SU-DHL-6 (cell line): ENCODE data around the gene AOC2.

Experiments
- H2AFZ ChIP-seq: fragments of 200-600 bp; sonication (generic); 2 replicates; pipeline ENCODE4 v1.6.1; 2014; ENCODE audit warnings: low read depth, mild to moderate bottlenecking, moderate library complexity, mixed read lengths, antibody characterized with exemption, low read length; ENCODE audit not compliant: severe bottlenecking
- H3F3A ChIP-seq: fragments of 200-600 bp; shearing (Covaris generic); 2 replicates; pipeline ENCODE4 v1.6.0; 2016; ENCODE audit warnings: antibody characterized with exemption, mild to moderate bottlenecking; ENCODE audit not compliant: insufficient read depth
- H3K27ac ChIP-seq: fragments of 200-600 bp; sonication (generic); 2 replicates; pipeline ENCODE4 v1.5.1; 2016; ENCODE audit warnings: low read depth, mild to moderate bottlenecking, low read length, moderate library complexity, mixed read lengths
- H3K27me3 ChIP-seq: fragments of 200-600 bp; sonication (generic), shearing (Covaris generic); 2 replicates; pipeline ENCODE4 v1.6.0; 2014; ENCODE audit warnings: mild to moderate bottlenecking, low read length
- H3K36me3 ChIP-seq: fragments of 200-600 bp; sonication (generic); 2 replicates; pipeline ENCODE4 v1.6.1; 2014; ENCODE audit warnings: mild to moderate bottlenecking, low read length, mixed read lengths
- H3K4me2 ChIP-seq: fragments of 300-600, 200-600 bp; shearing (Covaris generic), sonication (generic); 2 replicates; pipeline ENCODE4 v1.6.0; 2014; ENCODE audit warnings: low read length, low read depth, mild to moderate bottlenecking; ENCODE audit not compliant: poor library complexity, severe bottlenecking
- H3K4me3 ChIP-seq: fragments of 200-600 bp; sonication (generic); 2 replicates; pipeline ENCODE4 v1.5.1; 2014; ENCODE audit warnings: antibody characterized with exemption, low read length, mild to moderate bottlenecking, mixed read lengths; ENCODE audit not compliant: insufficient read depth, poor library complexity, severe bottlenecking
- H3K79me2 ChIP-seq: fragments of 200-600 bp; sonication (generic); 2 replicates; pipeline ENCODE4 v1.6.1; 2014; ENCODE audit warnings: mild to moderate bottlenecking, low read length, moderate library complexity; ENCODE audit not compliant: insufficient read depth
- H3K9ac ChIP-seq: fragments of 200-600 bp; sonication (generic); 2 replicates; pipeline ENCODE4 v1.7.0; 2014; ENCODE audit warnings: mild to moderate bottlenecking, low read length
- H3K9me2 ChIP-seq: fragments of 200-600 bp; sonication (generic); replicated peaks from 2 replicates; pipeline ENCODE4 v1.6.1; 2014; ENCODE audit warnings: low read length; ENCODE audit not compliant: insufficient read depth
- H3K9me3 ChIP-seq: fragments of 200-600 bp; sonication (generic); 2 replicates; pipeline ENCODE4 v1.6.1; 2014; ENCODE audit warnings: low read length, mixed read lengths; ENCODE audit not compliant: insufficient read depth
- H4K20me1 ChIP-seq: fragments of 200-600 bp; sonication (generic); 2 replicates; pipeline ENCODE4 v1.6.1; 2014; ENCODE audit warnings: low read depth, mild to moderate bottlenecking, antibody characterized with exemption, low read length, moderate library complexity, mixed read lengths
- EZH2phosphoT487 ChIP-seq: fragments of 200-600 bp; sonication (generic), shearing (Covaris generic); conservative IDR thresholded peaks from 2 replicates; pipeline ENCODE4 v1.6.1; 2018; ENCODE audit warnings: mild to moderate bottlenecking, antibody characterized with exemption, low read length, moderate library complexity, mixed read lengths
- TF ChIP-seq, protein P1 (sequence below): fragments of 200-600 bp; sonication (generic); IDR thresholded peaks from one replicate; pipeline ENCODE4 v1.5.1; 2017; ENCODE audit warnings: antibody characterized with exemption, mild to moderate bottlenecking, low read length, moderate library complexity; ENCODE audit not compliant: insufficient read depth, poor library complexity, severe bottlenecking

AOC2 gene

DNA sequence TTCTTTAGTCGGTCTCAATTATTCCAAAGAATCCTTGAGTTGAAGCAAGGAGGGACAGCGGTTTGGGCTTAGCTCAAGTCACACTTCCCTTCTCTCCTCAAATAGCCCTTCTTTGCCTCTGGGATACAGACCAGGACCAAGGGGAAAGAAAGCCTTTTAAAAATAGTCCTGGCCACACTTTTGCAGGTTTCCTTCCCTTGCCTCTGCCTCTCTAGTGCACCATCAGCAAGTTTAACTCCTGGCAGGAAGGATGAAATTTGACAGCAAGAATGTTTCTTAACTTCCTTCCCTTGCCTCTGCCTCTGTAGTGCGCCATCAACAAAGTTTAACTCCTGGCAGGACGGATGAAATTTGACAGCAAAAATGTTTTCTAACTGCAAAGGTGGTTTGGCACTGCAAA lies 49.0 kb downstream of the AOC2 start:
- Histone ChIP-seq H3K27ac (no peak overlapping the region), H3K9me2 (no peaks in the 10 kb centered on the region), H2AFZ (no peak overlapping the region), H3K27me3 (no peaks in the 10 kb centered on the region), H3K79me2 (no peaks in the 10 kb centered on the region), H3K9me3 (no peaks in the 10 kb centered on the region), H3F3A (no peaks in the 10 kb centered on the region), H3K4me2 (no peak overlapping the region), H4K20me1 (no peaks in the 10 kb centered on the region), H3K9ac (no peak overlapping the region), H3K4me3 (no peak overlapping the region), H3K36me3 (no peaks in the 10 kb centered on the region)
- TF ChIP-seq, protein P1, sequence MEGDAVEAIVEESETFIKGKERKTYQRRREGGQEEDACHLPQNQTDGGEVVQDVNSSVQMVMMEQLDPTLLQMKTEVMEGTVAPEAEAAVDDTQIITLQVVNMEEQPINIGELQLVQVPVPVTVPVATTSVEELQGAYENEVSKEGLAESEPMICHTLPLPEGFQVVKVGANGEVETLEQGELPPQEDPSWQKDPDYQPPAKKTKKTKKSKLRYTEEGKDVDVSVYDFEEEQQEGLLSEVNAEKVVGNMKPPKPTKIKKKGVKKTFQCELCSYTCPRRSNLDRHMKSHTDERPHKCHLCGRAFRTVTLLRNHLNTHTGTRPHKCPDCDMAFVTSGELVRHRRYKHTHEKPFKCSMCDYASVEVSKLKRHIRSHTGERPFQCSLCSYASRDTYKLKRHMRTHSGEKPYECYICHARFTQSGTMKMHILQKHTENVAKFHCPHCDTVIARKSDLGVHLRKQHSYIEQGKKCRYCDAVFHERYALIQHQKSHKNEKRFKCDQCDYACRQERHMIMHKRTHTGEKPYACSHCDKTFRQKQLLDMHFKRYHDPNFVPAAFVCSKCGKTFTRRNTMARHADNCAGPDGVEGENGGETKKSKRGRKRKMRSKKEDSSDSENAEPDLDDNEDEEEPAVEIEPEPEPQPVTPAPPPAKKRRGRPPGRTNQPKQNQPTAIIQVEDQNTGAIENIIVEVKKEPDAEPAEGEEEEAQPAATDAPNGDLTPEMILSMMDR, result no peak
- no peak for TF ChIP-seq EZH2phosphoT487

DNA sequence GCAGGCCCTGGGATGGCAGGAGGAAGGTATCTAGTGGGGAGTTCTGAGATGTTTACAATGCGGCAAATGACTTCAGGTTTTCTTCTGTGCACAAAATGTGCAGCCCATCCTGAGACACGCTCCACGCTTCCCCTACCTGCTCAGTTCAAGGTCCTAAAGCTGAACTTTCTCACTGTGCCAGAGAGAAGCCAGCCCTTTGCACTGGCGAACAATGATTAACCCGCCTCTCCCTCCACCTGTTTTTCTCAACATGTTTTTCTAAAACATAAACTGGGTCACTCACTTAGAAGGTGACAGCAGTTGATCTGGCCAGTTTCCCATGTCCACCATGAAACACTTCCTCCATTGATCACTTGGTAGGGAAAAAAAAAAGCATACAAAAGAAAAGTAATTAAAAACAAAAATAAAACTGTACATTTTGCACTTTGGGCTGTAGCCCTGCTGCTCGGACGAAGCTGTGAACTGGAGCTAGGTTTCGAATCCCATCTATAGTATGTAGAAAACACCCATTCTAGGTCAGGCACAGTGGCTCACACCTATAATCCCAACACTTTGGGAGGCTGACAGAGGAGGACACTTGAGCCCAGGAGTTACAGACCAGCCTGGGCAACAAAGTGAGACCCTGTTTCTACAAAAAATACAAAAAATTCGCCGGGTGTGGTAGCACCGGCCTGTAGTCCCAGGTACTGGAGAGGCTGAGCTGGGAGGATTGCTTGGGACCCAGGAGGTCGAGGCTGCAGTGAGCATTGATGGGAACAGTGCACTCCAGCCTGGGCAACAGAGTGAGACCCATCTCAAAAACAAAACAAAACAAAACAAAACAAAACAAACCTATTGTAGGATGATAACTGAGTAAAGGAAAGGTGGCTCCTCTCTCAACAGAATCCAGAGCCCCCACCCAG lies 50.2 kb downstream of the AOC2 start:
- Histone ChIP-seq H3K9ac (no peak overlapping the region), H2AFZ (no peak overlapping the region), H3K79me2 (no peaks in the 10 kb centered on the region), H3K36me3 (no peaks in the 10 kb centered on the region), H4K20me1 (no peaks in the 10 kb centered on the region), H3K27ac (no peak overlapping the region), H3K27me3 (no peaks in the 10 kb centered on the region), H3K9me2 (no peaks in the 10 kb centered on the region), H3K4me2 (no peak overlapping the region), H3K9me3 (no peaks in the 10 kb centered on the region), H3K4me3 (no peak overlapping the region), H3F3A (no peaks in the 10 kb centered on the region)
- TF ChIP-seq, protein P1, result no peak
- no peak for TF ChIP-seq EZH2phosphoT487

DNA sequence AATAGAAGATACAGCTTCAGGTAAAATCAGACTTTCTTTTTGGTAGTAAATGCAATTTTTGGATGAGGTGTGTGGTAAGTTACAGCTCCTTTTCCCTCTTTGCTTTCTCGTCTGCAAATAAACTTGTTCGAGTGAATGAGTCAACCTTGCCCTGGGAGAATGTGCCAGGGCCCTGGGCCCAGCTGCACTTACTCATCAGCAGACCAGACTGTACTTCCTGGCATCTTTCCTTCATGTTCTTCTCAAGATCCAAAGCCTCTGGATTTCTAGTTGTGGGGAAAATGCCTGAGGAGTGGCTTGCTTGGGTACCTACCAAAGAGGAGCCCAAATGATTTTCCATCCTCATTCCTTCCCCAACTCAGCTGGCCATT lies 50.8 kb downstream of the AOC2 start:
- Histone ChIP-seq H2AFZ (no peak overlapping the region), H3K9ac (no peak overlapping the region), H4K20me1 (no peaks in the 10 kb centered on the region), H3K79me2 (no peaks in the 10 kb centered on the region), H3F3A (no peaks in the 10 kb centered on the region), H3K27me3 (no peaks in the 10 kb centered on the region), H3K9me3 (no peaks in the 10 kb centered on the region), H3K4me2 (no peak overlapping the region), H3K9me2 (no peaks in the 10 kb centered on the region), H3K36me3 (no peaks in the 10 kb centered on the region), H3K27ac (no peak overlapping the region), H3K4me3 (no peak overlapping the region)
- TF ChIP-seq, protein P1, result no peak
- TF ChIP-seq EZH2phosphoT487, result no peak
